Osteoblast (primary cell): ENCODE measurements around the gene PPP1R3C. TPM values are rescaled to one million over a fixed set of nuclear protein-coding genes. Genes with fewer than 3 reads are reported as not detected.

Experiments used
- DNase-seq: peaks from one replicate; pipeline ENCODE4 v3.0.0; 2011; ENCODE audit warnings: low spot score, mixed read lengths; ENCODE audit not compliant: insufficient read length; ENCODE audit errors: missing footprints
- H2AFZ ChIP-seq: 2 replicates; pipeline ENCODE4 v1.6.0; 2011; ENCODE audit warnings: mild to moderate bottlenecking, low read length
- H3K27ac ChIP-seq: 2 replicates; pipeline ENCODE4 v1.5.1; 2011; ENCODE audit warnings: mild to moderate bottlenecking, low read depth, low read length, moderate library complexity
- H3K27me3 ChIP-seq: 2 replicates; pipeline ENCODE4 v1.6.0; 2012; ENCODE audit warnings: mild to moderate bottlenecking, control low read depth, inconsistent platforms, low read length, moderate library complexity; ENCODE audit not compliant: insufficient read depth
- H3K36me3 ChIP-seq: 2 replicates; pipeline ENCODE4 v1.5.1; 2011; ENCODE audit warnings: mild to moderate bottlenecking, low read length, control low read depth, moderate library complexity; ENCODE audit not compliant: insufficient read depth
- H3K4me1 ChIP-seq: 2 replicates; pipeline ENCODE4 v1.5.1; 2011; ENCODE audit warnings: mild to moderate bottlenecking, low read length, control low read depth, moderate library complexity; ENCODE audit not compliant: insufficient read depth
- H3K4me2 ChIP-seq: 2 replicates; pipeline ENCODE4 v1.6.0; 2011; ENCODE audit warnings: mild to moderate bottlenecking, low read length; ENCODE audit not compliant: insufficient read depth
- H3K4me3 ChIP-seq: fragments of 200-600 bp; sonication (generic); 3 replicates; pipeline ENCODE4 v1.5.1; 2012; ENCODE audit warnings: mild to moderate bottlenecking, low read length, inconsistent platforms; ENCODE audit not compliant: insufficient read depth
- H3K79me2 ChIP-seq: 2 replicates; pipeline ENCODE4 v1.6.0; 2012; ENCODE audit warnings: mild to moderate bottlenecking, low read length, control low read depth, inconsistent platforms; ENCODE audit not compliant: insufficient read depth
- H3K9me3 ChIP-seq: 2 replicates; pipeline ENCODE4 v1.5.1; 2011; ENCODE audit warnings: low read depth, low read length, control low read depth
- H4K20me1 ChIP-seq: 2 replicates; pipeline ENCODE4 v1.6.0; 2012; ENCODE audit warnings: mild to moderate bottlenecking, low read length, control low read depth; ENCODE audit not compliant: insufficient read depth
- CTCF ChIP-seq: IDR thresholded peaks from 2 replicates; pipeline ENCODE4 v1.5.1; 2011; ENCODE audit warnings: mild to moderate bottlenecking, low read depth, low read length, moderate library complexity; ENCODE audit errors: extremely low read depth
- total RNA-seq: library from RNA; depleted of rRNA; stranded (reverse); fragments of >200 nt; gene quantifications from 2 replicates; pipeline ENCODE4 v1.2.3, GENCODE V29; 2012

Gene PPP1R3C
- total RNA-seq, 1 donor, result 87.9 TPM

- Histone ChIP-seq H3K27me3 (no peaks in the 10 kb centered on the region), H3K27ac (no peak overlapping the region), H2AFZ (no peak overlapping the region), H3K4me3 (no peak overlapping the region), H3K79me2 (no peaks in the 10 kb centered on the region), H3K9me3 (no peaks in the 10 kb centered on the region), H4K20me1 (no peaks in the 10 kb centered on the region), H3K4me1 (peaks cover 61% of the 10 kb centered on the region), H3K36me3 (no peaks in the 10 kb centered on the region), H3K4me2 (no peak overlapping the region)
- DNase-seq, result no peak
- no peak for TF ChIP-seq CTCF
Observed at GRCh38 chr10:91593834-91594233, 39.0 kb downstream of the PPP1R3C start.

- H3K9me3 ChIP-seq, result no peaks in the 10 kb centered on the region
- H3K4me2 ChIP-seq, result no peak overlapping the region
- no peaks in the 10 kb centered on the region for H3K36me3 ChIP-seq
- peaks cover 61% of the 10 kb centered on the region for H3K4me1 ChIP-seq
- H3K27me3 ChIP-seq, result no peaks in the 10 kb centered on the region
- H2AFZ ChIP-seq, result no peak overlapping the region
- no peak for TF ChIP-seq CTCF
- H3K79me2 ChIP-seq, result no peaks in the 10 kb centered on the region
- no peak for DNase-seq
- no peaks in the 10 kb centered on the region for H4K20me1 ChIP-seq
- H3K4me3 ChIP-seq, result no peak overlapping the region
- H3K27ac ChIP-seq, result no peak overlapping the region
Observed at GRCh38 chr10:91593366-91593765, 39.5 kb downstream of the PPP1R3C start.

GRCh38 chr10:91592266-91592975, 40.5 kb downstream of the PPP1R3C start:
- H3K4me3 ChIP-seq, result no peak overlapping the region
- no peaks in the 10 kb centered on the region for H3K27me3 ChIP-seq
- no peak for TF ChIP-seq CTCF
- no peak overlapping the region for H3K4me2 ChIP-seq
- no peak for DNase-seq
- H3K79me2 ChIP-seq, result no peaks in the 10 kb centered on the region
- peak overlapping the region; percentile 21 for H2AFZ ChIP-seq
- H3K4me1 ChIP-seq, result peaks cover 60% of the 10 kb centered on the region
- no peaks in the 10 kb centered on the region for H4K20me1 ChIP-seq
- no peaks in the 10 kb centered on the region for H3K9me3 ChIP-seq
- no peaks in the 10 kb centered on the region for H3K36me3 ChIP-seq
- no peak overlapping the region for H3K27ac ChIP-seq

- Histone ChIP-seq H3K27ac (peak overlapping the region; percentile 86), H2AFZ (peak overlapping the region; percentile 9), H3K27me3 (no peaks in the 10 kb centered on the region), H3K9me3 (no peaks in the 10 kb centered on the region), H3K36me3 (no peaks in the 10 kb centered on the region), H3K79me2 (no peaks in the 10 kb centered on the region), H3K4me3 (no peak overlapping the region), H3K4me1 (peaks cover 55% of the 10 kb centered on the region), H3K4me2 (peak overlapping the region; percentile 29), H4K20me1 (no peaks in the 10 kb centered on the region)
- DNase-seq, result no peak
- TF ChIP-seq CTCF, result no peak
Observed at GRCh38 chr10:91591797-91592174, 41.1 kb downstream of the PPP1R3C start.
